GM12873 (cell line): ENCODE results near the gene ANKRD34A.

Source experiments
- TF ChIP-seq, protein P1 (sequence below): IDR thresholded peaks from 2 replicates; pipeline ENCODE4 v1.5.1; 2012; ENCODE audit warnings: low read depth, mild to moderate bottlenecking, moderate library complexity, low read length, control low read depth; ENCODE audit not compliant: insufficient read depth; ENCODE audit errors: missing control alignments

The ANKRD34A gene

DNA sequence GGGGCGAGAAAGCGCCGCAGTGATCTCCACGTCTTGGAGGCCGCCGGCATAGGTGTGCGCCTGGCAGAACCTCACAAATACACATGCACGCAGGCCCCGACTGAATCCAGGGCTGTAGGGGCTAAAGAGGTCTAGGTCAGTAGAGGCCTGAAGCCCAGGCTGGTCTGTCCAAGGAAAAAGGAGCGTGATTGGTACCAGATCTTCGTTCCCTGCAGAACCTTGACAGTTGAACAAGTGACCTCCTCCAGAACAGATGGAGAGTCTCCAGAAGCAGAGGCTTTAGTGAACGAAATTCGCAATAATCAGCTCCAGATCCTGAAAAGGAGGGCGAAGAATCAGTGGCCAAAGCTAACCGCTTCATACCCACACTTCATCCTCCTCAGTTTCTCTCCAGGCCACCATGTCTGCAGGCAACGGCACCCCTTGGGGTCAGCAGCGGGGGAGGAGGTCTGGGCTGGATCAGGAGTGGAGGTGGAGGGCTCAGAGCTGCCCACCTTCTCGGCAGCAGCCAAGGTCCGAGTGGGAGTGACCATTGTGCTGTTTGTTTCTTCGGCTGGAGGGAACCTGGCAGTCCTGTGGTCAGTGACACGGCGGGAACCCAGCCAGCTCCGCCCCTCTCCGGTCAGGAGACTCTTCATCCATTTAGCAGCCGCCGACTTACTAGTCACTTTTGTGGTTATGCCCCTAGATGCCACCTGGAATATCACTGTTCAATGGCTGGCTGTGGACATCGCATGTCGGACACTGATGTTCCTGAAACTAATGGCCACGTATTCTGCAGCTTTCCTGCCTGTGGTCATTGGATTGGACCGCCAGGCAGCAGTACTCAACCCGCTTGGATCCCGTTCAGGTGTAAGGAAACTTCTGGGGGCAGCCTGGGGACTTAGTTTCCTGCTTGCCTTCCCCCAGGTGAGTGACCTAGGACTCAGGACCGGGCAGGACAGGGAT, 45.1 kb downstream of the ANKRD34A start:
- TF ChIP-seq, protein P1, sequence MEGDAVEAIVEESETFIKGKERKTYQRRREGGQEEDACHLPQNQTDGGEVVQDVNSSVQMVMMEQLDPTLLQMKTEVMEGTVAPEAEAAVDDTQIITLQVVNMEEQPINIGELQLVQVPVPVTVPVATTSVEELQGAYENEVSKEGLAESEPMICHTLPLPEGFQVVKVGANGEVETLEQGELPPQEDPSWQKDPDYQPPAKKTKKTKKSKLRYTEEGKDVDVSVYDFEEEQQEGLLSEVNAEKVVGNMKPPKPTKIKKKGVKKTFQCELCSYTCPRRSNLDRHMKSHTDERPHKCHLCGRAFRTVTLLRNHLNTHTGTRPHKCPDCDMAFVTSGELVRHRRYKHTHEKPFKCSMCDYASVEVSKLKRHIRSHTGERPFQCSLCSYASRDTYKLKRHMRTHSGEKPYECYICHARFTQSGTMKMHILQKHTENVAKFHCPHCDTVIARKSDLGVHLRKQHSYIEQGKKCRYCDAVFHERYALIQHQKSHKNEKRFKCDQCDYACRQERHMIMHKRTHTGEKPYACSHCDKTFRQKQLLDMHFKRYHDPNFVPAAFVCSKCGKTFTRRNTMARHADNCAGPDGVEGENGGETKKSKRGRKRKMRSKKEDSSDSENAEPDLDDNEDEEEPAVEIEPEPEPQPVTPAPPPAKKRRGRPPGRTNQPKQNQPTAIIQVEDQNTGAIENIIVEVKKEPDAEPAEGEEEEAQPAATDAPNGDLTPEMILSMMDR, result no peak

DNA sequence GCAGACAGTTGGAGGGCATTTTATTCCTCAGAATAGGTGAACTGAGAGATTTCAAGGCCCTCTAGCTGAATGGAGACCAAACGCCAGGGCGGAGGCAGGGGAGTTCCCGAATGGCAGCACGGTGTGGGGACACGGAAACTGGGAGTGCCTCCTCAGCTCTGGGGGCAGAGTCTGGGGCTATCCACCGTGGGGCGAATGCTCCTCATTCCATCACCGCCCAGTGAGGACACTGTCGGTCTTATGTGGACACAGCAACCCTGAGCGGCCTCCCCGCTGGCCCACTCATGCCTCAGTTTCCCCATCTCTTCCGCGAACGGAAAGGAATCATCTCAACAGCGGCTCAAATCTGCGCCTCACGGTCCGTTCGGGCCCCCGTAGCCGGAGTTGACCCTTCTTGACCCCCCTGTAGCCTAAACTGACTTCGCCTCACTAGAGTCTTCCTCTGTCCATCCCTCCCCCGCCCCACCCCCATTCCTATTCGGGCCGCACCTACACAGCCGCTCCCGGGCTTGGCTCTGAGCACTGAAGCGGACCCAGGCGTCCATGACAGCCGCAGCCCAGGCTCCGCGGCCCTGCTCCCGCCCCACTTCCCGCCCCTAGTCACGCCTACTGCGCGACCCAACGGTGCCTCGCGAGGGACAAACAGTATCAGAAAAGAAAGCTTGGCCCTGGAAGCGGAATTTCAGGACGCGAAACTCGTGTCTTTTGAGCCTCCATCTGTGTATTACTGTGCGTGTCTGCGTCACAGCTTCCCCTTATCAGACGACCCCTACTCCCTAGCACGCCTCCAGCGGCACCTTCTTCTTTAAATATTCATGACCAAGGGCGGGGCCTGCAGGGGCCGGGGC, 46.0 kb downstream of the ANKRD34A start, which contains the start of gene PEX11B:
TSS of gene PEX11B (minus strand) at position 574 of the 848 bp plus-strand sequence. CDS start at position 545, 29 bp downstream.
- TF ChIP-seq, protein P1, result no peak

DNA sequence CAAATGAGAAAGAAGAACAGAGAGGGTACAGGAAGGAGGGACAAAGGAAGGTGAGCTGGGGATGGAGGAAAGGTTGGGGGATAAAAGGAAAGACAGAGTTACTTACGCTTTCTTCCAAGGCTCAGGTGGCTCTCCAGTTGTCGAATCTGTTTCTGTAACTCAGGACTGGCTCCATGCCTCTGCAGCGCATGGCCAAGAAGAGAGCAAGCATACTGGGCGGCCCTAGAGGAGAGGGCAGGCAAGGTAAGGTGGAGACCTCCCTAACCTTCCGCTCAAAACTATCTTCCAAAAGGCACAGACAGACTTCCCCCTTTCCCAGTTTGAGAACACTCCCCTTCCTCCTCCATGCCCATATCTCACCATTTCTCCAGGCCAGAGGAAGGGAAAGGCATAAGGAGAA, 46.8 kb downstream of the ANKRD34A start:
- TF ChIP-seq, protein P1, result no peak

DNA sequence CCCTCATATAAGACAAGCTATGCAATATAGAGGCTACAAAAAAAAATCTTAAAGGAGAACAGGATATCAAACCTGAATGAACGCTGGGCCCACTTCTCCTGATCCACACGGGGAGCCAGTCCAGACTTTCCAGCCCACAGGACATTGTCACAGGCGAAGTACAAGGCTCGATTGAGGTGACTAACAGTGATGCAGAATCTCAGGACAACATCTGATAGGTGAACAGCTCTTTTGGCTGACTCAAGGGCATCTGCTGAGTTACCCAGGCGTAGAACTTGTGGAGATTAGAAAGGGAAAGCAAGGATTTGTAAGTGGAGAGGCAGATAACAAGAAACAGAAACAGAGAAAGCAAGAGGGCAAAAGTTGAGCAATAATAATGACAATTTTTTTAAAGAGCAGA, 47.6 kb downstream of the ANKRD34A start:
- TF ChIP-seq, protein P1, result no peak

DNA sequence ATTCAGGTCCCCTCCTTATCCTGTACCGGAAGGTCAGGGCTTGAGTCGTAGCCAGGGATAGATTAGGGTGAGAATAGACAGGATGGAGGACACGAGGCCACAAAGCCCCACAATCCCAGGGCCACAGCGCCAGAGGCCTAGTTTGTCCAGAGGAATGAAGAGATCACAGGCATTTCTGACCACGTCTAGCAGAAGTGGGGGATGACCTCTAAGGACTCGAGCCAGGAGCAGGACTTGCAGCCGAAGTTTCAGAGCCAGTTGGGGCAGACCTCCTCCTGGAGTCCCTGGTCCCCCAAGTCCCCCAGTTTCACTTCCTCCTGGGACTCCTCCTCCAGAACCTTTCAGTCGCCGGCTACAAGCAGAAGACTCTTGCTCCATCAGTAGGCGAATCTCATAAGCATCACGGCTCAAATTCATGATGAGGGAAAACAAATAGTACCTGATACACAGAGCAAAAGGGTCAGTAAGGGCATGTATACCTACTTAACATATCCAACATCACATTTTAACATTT, 52.2 kb downstream of the ANKRD34A start:
- TF ChIP-seq, protein P1, result no peak
